ENCODE results near the gene SHANK3.

DNA sequence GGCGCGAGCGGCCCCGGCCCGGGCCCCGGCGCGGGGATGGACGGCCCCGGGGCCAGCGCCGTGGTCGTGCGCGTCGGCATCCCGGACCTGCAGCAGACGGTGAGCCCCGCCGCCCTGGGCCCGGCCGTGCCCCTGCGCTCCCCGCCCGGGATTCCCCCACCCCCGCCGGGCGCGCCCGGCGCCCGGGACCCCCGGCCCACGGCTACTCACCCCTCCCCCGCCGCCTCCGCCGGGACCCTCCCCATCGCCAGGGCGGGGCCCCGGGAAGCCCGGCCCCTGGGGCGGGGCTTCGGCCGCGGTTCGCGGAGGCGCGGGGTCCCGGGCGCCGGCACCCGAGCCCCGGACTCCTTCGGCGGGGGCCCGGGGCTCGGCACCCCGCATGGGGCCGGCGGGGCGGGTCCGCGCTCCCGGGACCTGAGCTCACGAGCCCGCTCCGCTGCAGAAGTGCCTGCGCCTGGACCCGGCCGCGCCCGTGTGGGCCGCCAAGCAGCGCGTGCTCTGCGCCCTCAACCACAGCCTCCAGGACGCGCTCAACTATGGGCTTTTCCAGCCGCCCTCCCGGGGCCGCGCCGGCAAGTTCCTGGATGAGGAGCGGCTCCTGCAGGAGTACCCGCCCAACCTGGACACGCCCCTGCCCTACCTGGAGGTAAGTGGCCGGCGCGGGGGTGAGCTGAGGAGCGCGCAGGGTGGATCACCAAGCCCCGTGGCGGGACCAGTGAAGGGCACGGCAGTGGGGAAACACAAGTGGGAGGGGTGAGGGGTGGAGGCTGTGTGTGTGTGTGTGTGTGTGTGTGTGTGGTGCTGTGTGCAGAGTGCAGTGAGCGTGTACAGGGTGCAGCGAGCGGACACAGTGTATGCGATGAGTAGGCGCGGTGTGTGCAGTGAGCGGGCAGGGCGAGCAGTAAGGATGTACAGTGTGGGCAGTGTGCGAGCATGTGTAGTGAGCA is 2.3 kb downstream of the SHANK3 start:
- TF ChIP-seq, protein P1, sequence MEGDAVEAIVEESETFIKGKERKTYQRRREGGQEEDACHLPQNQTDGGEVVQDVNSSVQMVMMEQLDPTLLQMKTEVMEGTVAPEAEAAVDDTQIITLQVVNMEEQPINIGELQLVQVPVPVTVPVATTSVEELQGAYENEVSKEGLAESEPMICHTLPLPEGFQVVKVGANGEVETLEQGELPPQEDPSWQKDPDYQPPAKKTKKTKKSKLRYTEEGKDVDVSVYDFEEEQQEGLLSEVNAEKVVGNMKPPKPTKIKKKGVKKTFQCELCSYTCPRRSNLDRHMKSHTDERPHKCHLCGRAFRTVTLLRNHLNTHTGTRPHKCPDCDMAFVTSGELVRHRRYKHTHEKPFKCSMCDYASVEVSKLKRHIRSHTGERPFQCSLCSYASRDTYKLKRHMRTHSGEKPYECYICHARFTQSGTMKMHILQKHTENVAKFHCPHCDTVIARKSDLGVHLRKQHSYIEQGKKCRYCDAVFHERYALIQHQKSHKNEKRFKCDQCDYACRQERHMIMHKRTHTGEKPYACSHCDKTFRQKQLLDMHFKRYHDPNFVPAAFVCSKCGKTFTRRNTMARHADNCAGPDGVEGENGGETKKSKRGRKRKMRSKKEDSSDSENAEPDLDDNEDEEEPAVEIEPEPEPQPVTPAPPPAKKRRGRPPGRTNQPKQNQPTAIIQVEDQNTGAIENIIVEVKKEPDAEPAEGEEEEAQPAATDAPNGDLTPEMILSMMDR (IDR thresholded peaks at IDR 0.05; ENCODE audit: low read depth, low read length, missing input control): no peak
- TF ChIP-seq GABPA (IDR thresholded peaks at IDR 0.05 in 1 of 2, conservative IDR thresholded peaks at IDR 0.05 in 1 of 2) (no peak), HNF4A (conservative IDR thresholded peaks at IDR 0.05) (no peak), SP1 (IDR thresholded peaks at IDR 0.05) (no peak), TAF1 (conservative IDR thresholded peaks at IDR 0.05) (no peak), RXRA (IDR thresholded peaks at IDR 0.05) (no peak)
- TF ChIP-seq, protein P2, sequence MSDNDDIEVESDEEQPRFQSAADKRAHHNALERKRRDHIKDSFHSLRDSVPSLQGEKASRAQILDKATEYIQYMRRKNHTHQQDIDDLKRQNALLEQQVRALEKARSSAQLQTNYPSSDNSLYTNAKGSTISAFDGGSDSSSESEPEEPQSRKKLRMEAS (IDR thresholded peaks at IDR 0.05): no peak
- TF ChIP-seq, protein P3, sequence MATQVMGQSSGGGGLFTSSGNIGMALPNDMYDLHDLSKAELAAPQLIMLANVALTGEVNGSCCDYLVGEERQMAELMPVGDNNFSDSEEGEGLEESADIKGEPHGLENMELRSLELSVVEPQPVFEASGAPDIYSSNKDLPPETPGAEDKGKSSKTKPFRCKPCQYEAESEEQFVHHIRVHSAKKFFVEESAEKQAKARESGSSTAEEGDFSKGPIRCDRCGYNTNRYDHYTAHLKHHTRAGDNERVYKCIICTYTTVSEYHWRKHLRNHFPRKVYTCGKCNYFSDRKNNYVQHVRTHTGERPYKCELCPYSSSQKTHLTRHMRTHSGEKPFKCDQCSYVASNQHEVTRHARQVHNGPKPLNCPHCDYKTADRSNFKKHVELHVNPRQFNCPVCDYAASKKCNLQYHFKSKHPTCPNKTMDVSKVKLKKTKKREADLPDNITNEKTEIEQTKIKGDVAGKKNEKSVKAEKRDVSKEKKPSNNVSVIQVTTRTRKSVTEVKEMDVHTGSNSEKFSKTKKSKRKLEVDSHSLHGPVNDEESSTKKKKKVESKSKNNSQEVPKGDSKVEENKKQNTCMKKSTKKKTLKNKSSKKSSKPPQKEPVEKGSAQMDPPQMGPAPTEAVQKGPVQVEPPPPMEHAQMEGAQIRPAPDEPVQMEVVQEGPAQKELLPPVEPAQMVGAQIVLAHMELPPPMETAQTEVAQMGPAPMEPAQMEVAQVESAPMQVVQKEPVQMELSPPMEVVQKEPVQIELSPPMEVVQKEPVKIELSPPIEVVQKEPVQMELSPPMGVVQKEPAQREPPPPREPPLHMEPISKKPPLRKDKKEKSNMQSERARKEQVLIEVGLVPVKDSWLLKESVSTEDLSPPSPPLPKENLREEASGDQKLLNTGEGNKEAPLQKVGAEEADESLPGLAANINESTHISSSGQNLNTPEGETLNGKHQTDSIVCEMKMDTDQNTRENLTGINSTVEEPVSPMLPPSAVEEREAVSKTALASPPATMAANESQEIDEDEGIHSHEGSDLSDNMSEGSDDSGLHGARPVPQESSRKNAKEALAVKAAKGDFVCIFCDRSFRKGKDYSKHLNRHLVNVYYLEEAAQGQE (IDR thresholded peaks at IDR 0.05): no peak

Measured in liver (tissue), 3 donors.